Transverse colon (tissue), 3 donors: ENCODE measurements around the gene LETMD1.

Experiments used
- CTCF ChIP-seq, 5 experiments: fragments of 200-600 bp in 3 of 5; fragments of 450-650 bp in 2 of 5; sonication (generic) in 3 of 5; IDR thresholded peaks; 1 replicate in 2 of 5; 2 replicates in 3 of 5; pipeline ENCODE4 v1.5.1; 2016 to 2017; ENCODE audit warnings: antibody characterized with exemption in 5 of 5, inconsistent platforms in 3 of 5, mild to moderate bottlenecking in 2 of 5, moderate library complexity in 1 of 5
- POLR2A ChIP-seq: fragments of 450-650 bp; IDR thresholded peaks from one replicate; pipeline ENCODE4 v1.6.1; 2016; ENCODE audit warnings: antibody characterized with exemption, mild to moderate bottlenecking, moderate library complexity

GRCh38 chr12:51085757-51086156 is 37.6 kb downstream of the LETMD1 start:
- TF ChIP-seq POLR2A (no peak), CTCF (IDR thresholded peaks at IDR 0.05) (no peak)
